GM20000 (cell line): ENCODE data around the gene OAT.

Experiments
- DNase-seq: peaks from one replicate; pipeline ENCODE4 v3.0.0; 2012; ENCODE audit warnings: low spot score
- CTCF ChIP-seq: IDR thresholded peaks from 2 replicates; pipeline ENCODE4 v1.5.1; 2012; ENCODE audit warnings: mild to moderate bottlenecking, control low read depth; ENCODE audit errors: extremely low read depth, missing control alignments

OAT gene

GRCh38 chr10:124418726-124419501 lies at the start of gene OAT:
OAT (minus strand) TSS chr10:124418923; CDS start chr10:124412171, 6,752 bp downstream.
- TF ChIP-seq CTCF = no peak
- DNase-seq = peak; percentile 95

GRCh38 chr10:124467165-124467564 lies 48.4 kb upstream of the OAT start:
- no peak for TF ChIP-seq CTCF
- no peak for DNase-seq

- no peak for TF ChIP-seq CTCF
- DNase-seq = no peak
Measured at GRCh38 chr10:124465777-124466488, 47.2 kb upstream of the OAT start.

- DNase-seq = peak; percentile 74
- no peak for TF ChIP-seq CTCF
Measured at GRCh38 chr10:124465003-124465776, 46.5 kb upstream of the OAT start.

- TF ChIP-seq CTCF = no peak
- DNase-seq = no peak
Measured at GRCh38 chr10:124464028-124464965, 45.6 kb upstream of the OAT start.

GRCh38 chr10:124462348-124462695 lies 43.6 kb upstream of the OAT start:
- TF ChIP-seq CTCF = no peak
- DNase-seq = no peak
